GM10248 (cell line): ENCODE results near the gene PCYT2.

Experiments used
- CTCF ChIA-PET: fragments of 300-600 bp; sonication (Branson Sonifier 250); formaldehyde crosslinking; extraction: SDS; loops from one replicate; lab custom pipeline; 2021; ENCODE audit warnings: antibody characterized with exemption; lab: Yijun Ruan, JAX
- POLR2A ChIA-PET: fragments of 350-650 bp; sonication (Branson Sonifier 250); formaldehyde crosslinking; extraction: SDS; loops from one replicate; lab custom pipeline; 2020; ENCODE audit warnings: antibody characterized with exemption; lab: Yijun Ruan, JAX
- DNase-seq: peaks from one replicate; pipeline ENCODE4 v3.0.0; 2012; ENCODE audit errors: extremely low spot score
- CTCF ChIP-seq: IDR thresholded peaks from 2 replicates; pipeline ENCODE4 v1.5.1; 2012; ENCODE audit warnings: mild to moderate bottlenecking, low read depth; ENCODE audit errors: extremely low read depth, missing control alignments, control extremely low read depth

PCYT2 gene

GRCh38 chr17:81941484-81942166 is 30.4 kb upstream of the PCYT2 start:
- CTCF ChIA-PET = interaction anchor here (2.5 kb wide), 1 partner anchor 18 kb away, joined by 15 read pairs; no protein-coding TSS in a partner anchor
- DNase-seq = no peak
- no peak for TF ChIP-seq CTCF
- POLR2A ChIA-PET = interaction anchor here (0.5 kb wide), 1 partner anchor 25 kb away, joined by 3 read pairs; no protein-coding TSS in a partner anchor

- TF ChIP-seq CTCF = no peak
- CTCF ChIA-PET = interaction anchor here (0.7 to 2.5 kb wide), 3 partner anchors 13 to 19 kb away, joined by 3 to 15 read pairs (median 3); no protein-coding TSS in a partner anchor
- POLR2A ChIA-PET = interaction anchor here (0.5 to 1.1 kb wide), 3 partner anchors 13 to 58 kb away, joined by 3 to 5 read pairs (median 3); partner anchors contain the start of gene MAFG
- no peak for DNase-seq
These were observed 29.6 kb upstream of the PCYT2 start for GRCh38 chr17:81940538-81941483.

GRCh38 chr17:81939881-81940385 is 28.7 kb upstream of the PCYT2 start:
- TF ChIP-seq CTCF = no peak
- ChIA-PET POLR2A (interaction anchor here (0.6 to 1.1 kb wide), 2 partner anchors 12 to 57 kb away, joined by 3 to 5 read pairs; partner anchors contain the start of gene MAFG), CTCF (interaction anchor here (0.7 to 2.5 kb wide), 3 partner anchors 12 to 20 kb away, joined by 3 to 15 read pairs (median 3); no protein-coding TSS in a partner anchor)
- no peak for DNase-seq

- TF ChIP-seq CTCF = no peak
- CTCF ChIA-PET = interaction anchor here (1.4 to 2.5 kb wide), 2 partner anchors 20 to 81 kb away, joined by 4 to 15 read pairs; no protein-coding TSS in a partner anchor
- DNase-seq = no peak
- POLR2A ChIA-PET = no interaction called here
These were observed 28.0 kb upstream of the PCYT2 start for GRCh38 chr17:81939218-81939617.

- DNase-seq = no peak
- CTCF ChIA-PET = interaction anchor here (1.2 to 1.7 kb wide), 2 partner anchors 11 to 95 kb away, joined by 4 read pairs; no protein-coding TSS in a partner anchor
- POLR2A ChIA-PET = interaction anchor here (0.9 kb wide), 1 partner anchor 9 kb away, joined by 3 read pairs; no protein-coding TSS in a partner anchor
- TF ChIP-seq CTCF = no peak
These were observed 24.5 kb upstream of the PCYT2 start for GRCh38 chr17:81935709-81936084.
